Fibroblast of lung (primary cell): ENCODE results near the gene SARM1.

Source experiments
- CTCF ChIP-seq, 2 donors: IDR thresholded peaks in 1 of 2; conservative IDR thresholded peaks in 1 of 2; 1 replicate in 1 of 2; 2 replicates in 1 of 2; pipeline ENCODE4 v1.5.1; 2011 to 2012; ENCODE audit warnings: low read length in 2 of 2, control low read depth in 1 of 2, inconsistent platforms in 1 of 2, low read depth in 1 of 2, mild to moderate bottlenecking in 1 of 2
- EZH2 ChIP-seq: IDR thresholded peaks from 2 replicates; pipeline ENCODE4 v1.5.1; 2012; ENCODE audit warnings: low read length, control low read depth, mild to moderate bottlenecking; ENCODE audit errors: missing control alignments

DNA sequence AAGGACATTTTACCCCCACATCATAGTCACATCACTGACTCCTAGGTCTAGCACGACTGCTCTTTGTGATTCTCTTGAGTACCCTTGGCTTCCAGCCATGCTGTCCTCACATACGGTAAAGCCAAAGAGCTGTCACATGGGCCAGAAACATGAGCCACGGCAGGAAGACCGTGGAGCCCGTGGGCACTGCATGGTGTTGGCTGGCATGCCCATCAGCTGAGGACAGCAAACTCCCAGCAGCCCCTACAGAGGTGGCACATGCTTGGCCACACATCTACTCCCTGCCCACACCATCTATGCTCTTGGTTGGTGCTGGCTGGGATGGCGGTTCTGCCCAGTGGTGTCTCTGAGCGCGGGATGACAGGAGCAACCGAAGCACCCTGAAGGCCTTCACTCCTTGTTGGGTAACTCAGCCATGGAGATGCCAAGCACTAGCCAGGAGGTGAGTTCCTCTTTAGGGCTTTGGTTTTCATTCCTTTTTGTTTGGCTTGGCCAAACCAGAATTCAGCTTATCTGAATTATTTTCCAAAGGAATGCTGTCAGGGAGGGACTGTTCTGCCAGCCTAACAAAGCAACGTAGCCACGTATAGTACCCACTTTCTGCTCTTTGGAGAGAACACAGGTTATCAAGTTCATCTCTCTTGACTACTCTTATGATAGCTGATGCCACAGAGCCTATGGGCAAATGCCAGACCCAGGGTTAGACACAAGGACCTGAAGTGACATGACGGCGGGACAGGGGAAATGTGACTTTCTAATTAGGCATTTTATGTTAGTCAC lies 25.9 kb upstream of the SARM1 start:
- TF ChIP-seq CTCF (conservative IDR thresholded peaks at IDR 0.05 in 1 of 2, IDR thresholded peaks at IDR 0.05 in 1 of 2; ENCODE audit: low read depth in 1 of 2, low read length in 2 of 2) (no peak), EZH2 (no peak)
